NCI-H1417 treated with DMSO at 0.1 percent for 48 hours (cell line): ENCODE data around the gene IDI2.
"Not testable (repeated sequence)": the region's sequence is repeated elsewhere in the genome, so short reads cannot be mapped to it uniquely, and the experiment has no call there.

Experiments used
- DNase-seq: peaks from one replicate; lab custom pipeline; 2025; lab: John Stamatoyannopoulos, UW

Gene IDI2

GRCh38 chr10:1047937-1048336, 22.3 kb upstream of the IDI2 start:
- no peak for DNase-seq

DNA sequence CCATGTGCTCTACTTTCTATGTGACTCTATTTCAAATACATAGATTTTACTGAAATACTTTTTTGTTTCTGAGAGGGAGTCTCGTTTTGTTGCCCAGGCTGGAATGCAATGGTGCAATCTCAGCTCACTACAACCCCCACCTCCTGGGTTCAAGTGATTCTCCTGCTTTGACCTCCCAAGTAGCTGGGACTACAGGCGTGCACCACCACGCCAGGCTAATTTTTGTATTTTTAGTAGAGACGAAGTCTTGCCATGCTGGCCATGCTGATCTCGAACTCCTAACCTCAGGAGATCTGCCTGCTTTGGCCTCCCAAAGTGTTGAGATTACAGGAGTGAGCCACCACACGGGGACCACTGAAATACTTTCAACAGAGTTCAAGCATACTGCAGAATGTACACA, 19.8 kb upstream of the IDI2 start:
- DNase-seq: no peak

DNA sequence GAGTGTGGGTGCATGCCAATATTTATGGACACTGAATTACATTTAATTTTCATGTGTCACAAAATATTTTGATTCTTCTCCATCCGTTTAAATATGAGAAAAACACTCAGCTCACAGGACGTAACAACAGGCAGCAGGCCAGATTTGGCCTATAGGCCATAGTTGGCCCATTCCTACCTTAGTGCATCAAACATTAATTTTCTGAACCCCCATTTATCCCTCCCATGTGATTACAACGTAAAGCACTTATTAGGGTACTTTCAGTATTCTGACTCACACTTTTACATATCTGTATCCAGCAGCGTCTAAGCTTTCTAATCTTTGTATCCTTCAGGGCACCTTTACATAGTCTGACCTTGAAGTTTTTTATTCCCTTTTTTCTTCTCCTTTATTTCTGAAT, 19.3 kb upstream of the IDI2 start:
- no peak for DNase-seq

- no peak for DNase-seq
These were observed 18.5 kb upstream of the IDI2 start for GRCh38 chr10:1044146-1044545.

GRCh38 chr10:1043532-1043995, 17.9 kb upstream of the IDI2 start:
- DNase-seq: no peak

DNA sequence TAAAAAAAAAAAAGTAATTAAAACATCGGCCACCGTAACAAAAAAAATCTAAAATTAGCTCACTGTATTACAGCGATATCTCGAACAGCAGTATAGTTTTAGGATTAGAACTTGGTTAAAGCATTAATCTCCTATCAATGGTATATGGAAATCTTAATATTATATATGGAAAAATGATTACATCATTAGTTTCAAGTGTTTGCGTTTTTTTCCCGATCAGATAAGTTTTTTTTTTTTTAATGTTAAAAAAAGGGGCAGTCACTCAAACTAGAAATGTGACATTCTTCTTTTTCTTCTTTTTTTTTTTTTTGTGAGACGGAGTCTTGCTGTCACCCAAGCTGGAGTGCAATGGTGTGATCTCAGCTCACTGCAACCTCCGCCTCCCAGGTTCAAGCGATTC, 15.9 kb upstream of the IDI2 start:
- DNase-seq: no peak

- no peak for DNase-seq
These were observed 14.5 kb upstream of the IDI2 start for GRCh38 chr10:1040133-1040532.

DNA sequence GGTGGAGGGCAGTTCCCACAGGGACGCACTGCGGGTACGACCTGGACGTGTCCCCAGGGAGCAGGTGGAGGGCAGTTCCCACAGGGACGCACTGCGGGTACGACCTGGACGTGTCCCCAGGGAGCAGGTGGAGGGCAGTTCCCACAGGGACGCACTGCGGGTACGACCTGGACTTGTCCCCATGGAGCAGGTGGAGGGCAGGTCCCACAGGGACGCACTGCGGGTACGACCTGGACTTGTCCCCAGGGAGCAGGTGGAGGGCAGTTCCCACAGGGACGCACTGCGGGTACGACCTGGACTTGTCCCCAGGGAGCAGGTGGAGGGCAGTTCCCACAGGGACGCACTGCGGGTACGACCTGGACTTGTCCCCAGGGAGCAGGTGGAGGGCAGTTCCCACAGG, 13.1 kb upstream of the IDI2 start:
- not testable (repeated sequence) for DNase-seq

- no peak for DNase-seq
These were observed 11.4 kb upstream of the IDI2 start for GRCh38 chr10:1037098-1037497.

- no peak for DNase-seq
These were observed 10.7 kb upstream of the IDI2 start for GRCh38 chr10:1036341-1036791.

GRCh38 chr10:1035201-1035600, 9.5 kb upstream of the IDI2 start:
- no peak for DNase-seq

DNA sequence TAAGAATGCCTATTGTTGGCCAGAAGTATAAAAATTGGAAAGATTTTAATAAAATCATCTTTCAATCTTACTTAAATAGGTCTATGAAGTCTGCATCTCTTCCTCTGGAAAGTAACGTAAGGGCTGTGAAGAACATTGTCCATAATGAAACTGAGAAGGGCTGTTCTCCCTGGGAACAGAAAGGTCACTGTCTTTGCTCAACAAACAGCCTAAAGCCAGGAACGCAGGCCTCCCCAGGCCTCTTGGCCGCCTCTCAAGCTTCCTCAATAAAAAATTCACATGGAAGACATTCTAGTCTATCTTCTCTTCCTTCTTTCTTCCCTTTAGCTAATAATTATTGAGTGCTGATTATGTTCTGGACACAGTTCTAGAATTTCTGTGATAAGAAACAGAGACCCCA, 9.1 kb upstream of the IDI2 start:
- DNase-seq: no peak

GRCh38 chr10:1033601-1034000, 7.9 kb upstream of the IDI2 start:
- no peak for DNase-seq

DNA sequence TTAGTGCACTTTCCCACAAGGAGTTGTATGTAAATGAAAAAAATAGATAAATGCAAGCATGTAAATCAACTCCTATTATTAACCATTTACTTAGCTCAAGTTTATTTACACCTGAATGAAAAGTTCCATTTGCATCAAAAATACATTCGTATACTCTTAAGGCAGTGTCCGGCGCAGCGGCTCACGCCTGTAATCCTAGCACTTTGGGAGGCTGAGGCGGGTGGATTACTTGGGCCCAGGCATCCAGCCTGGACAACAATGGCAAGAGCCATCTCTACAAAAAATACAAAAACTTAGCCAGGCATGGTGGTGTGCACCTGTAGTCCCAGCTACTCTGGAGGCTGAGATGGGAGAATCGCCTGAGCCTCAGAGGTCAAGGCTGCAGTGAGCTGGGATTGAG, 4.2 kb upstream of the IDI2 start:
- DNase-seq: no peak

DNA sequence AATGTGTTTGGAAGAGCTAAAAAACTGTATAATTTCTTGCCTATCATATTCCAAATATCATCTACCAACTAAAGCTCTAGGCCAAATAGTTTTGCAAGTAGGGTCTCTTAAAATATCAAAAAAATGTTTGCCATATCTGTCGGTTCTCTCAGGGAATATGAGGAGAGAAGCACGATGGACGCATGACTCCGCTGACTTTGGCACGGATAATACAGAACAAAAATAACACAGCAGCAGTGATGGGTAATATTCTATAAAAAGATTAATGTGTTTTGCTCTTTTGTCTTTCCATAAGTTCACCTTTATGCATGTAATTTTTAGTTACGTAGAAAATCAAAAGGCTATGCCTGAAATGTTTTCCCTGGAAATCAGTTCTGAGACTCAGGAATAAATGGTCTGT, 919 bp upstream of the IDI2 start:
- DNase-seq: no peak

- DNase-seq: no peak
These were observed 1.6 kb downstream of the IDI2 start for GRCh38 chr10:1024103-1024502.

DNA sequence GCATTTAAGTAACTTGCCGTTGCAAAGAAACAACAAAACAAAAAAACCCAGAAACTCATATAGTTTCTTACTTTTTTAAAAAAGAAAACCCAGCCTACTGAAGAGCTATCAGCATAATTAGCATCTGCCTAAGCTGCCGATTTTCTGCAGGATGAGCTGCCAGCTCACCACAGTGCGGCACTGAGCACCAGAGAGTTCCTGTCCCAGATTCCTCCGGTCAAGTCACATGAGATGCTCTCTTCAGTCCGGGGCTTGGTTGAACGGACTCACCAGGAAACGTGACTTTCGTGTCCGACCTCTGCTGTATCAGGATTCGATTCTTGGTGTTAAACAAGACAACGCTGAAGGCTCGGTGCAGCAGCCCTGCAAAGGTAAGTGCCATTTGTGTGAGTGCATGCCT, 3.2 kb downstream of the IDI2 start:
- DNase-seq: no peak

- DNase-seq: no peak
These were observed 4.7 kb downstream of the IDI2 start for GRCh38 chr10:1020958-1021357.

GRCh38 chr10:1020460-1020859, 5.2 kb downstream of the IDI2 start:
- DNase-seq: no peak

- DNase-seq: no peak
These were observed 6.3 kb downstream of the IDI2 start for GRCh38 chr10:1019362-1019761.

GRCh38 chr10:1015688-1016087, 10.0 kb downstream of the IDI2 start:
- DNase-seq: no peak

GRCh38 chr10:1011696-1012095, 14.0 kb downstream of the IDI2 start:
- no peak for DNase-seq

DNA sequence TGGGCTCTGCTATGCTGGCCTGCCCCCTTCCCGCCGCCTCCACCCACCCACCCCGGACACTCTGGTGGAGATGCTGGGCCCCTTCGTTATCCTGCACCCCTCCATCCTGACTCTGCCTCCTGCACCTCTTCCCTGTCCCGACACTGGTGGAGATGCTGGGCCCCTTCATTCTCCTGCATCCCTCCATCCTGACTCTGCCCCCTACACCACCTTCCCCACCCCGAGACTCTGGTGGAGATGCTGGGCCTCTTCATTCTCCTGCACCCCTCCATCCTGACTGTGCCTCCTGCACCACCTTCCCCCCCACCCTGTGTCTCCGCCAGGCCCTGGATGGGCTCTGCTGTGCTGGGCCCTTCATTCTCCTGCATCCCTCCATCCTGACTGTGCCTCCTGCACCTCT, 15.0 kb downstream of the IDI2 start:
- no peak for DNase-seq

- not testable (repeated sequence) for DNase-seq
These were observed 15.7 kb downstream of the IDI2 start for GRCh38 chr10:1009947-1010346.

DNA sequence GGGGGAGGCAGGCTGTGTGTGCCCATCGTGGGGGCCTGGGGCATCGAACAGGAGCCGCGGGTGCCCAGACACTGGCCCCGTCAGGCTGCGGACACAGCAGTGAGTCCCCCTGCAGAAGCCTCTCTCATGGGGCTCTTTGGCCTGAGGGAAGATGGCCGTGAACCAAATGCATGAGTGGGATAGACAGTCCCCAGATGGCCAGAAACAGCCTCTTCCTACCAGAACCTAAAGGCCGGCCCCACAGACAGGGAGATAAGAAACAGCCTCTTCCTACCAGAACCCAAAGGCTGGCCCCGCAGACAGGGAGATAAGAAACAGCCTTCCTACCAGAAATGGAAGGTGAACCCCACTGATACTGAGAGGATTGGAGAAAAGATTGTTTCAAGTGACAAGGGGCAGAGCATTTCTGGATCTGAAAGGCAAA, 16.6 kb downstream of the IDI2 start:
- DNase-seq: no peak
